HCT116 (cell line): ENCODE results near the gene AKT3.

ENCODE experiments used
- CBX3 ChIP-seq: IDR thresholded peaks from 2 replicates; pipeline ENCODE4 v1.6.1; 2012; ENCODE audit warnings: low read depth
- CTCF ChIP-seq, 3 experiments: fragments of 200-600 bp in 1 of 3; sonication (generic) in 1 of 3; IDR thresholded peaks in 2 of 3; conservative IDR thresholded peaks in 1 of 3; 2 replicates each; pipeline ENCODE4 v1.5.1; 2012 to 2017; ENCODE audit warnings: low read depth in 2 of 3, low read length in 2 of 3, antibody characterized with exemption in 1 of 3, borderline replicate concordance in 1 of 3, control low read depth in 1 of 3, mild to moderate bottlenecking in 1 of 3, mixed read lengths in 1 of 3, mixed run types in 1 of 3, moderate library complexity in 1 of 3; ENCODE audit not compliant: insufficient read depth in 1 of 3
- EGR1 ChIP-seq: IDR thresholded peaks from 2 replicates; pipeline ENCODE4 v1.6.1; 2012; ENCODE audit warnings: low read depth
- EZH2phosphoT487 ChIP-seq: fragments of 200-600 bp; IDR thresholded peaks from 2 replicates; pipeline ENCODE4 v1.6.1; 2018; ENCODE audit warnings: antibody characterized with exemption, borderline replicate concordance
- FOSL1 ChIP-seq: IDR thresholded peaks from 2 replicates; pipeline ENCODE4 v1.6.1; 2012; ENCODE audit warnings: low read depth
- JUND ChIP-seq: IDR thresholded peaks from 2 replicates; pipeline ENCODE4 v1.6.1; 2012
- MAX ChIP-seq: IDR thresholded peaks from 2 replicates; pipeline ENCODE4 v1.6.1; 2012
- POLR2A ChIP-seq: IDR thresholded peaks from 2 replicates; pipeline ENCODE4 v1.7.0; 2011; ENCODE audit warnings: borderline replicate concordance; ENCODE audit not compliant: insufficient read depth, insufficient read length; ENCODE audit errors: extremely low read depth
- POLR2AphosphoS5 ChIP-seq: IDR thresholded peaks from 2 replicates; pipeline ENCODE4 v1.6.1; 2011; ENCODE audit warnings: mild to moderate bottlenecking, low read depth, low read length, moderate library complexity
- REST ChIP-seq: IDR thresholded peaks from 2 replicates; pipeline ENCODE4 v1.6.1; 2012; ENCODE audit warnings: low read depth
- SIN3A ChIP-seq: IDR thresholded peaks from 2 replicates; pipeline ENCODE4 v1.6.1; 2012; ENCODE audit warnings: low read depth
- SP1 ChIP-seq: IDR thresholded peaks from 2 replicates; pipeline ENCODE4 v1.6.1; 2012; ENCODE audit warnings: low read depth
- TCF7L2 ChIP-seq: IDR thresholded peaks from 2 replicates; pipeline ENCODE4 v1.7.0; 2011; ENCODE audit warnings: borderline replicate concordance, inconsistent platforms; ENCODE audit not compliant: insufficient read depth, insufficient read length; ENCODE audit errors: extremely low read depth
- ZNF274 ChIP-seq: fragments of 200-500 bp; sonication (Bioruptor generic); IDR thresholded peaks from 2 replicates; pipeline ENCODE4 v1.6.1; 2014; ENCODE audit warnings: mild to moderate bottlenecking, low read depth, low read length, inconsistent platforms

GRCh38 chr1:243837907-243838535, 12.0 kb downstream of the AKT3 start:
- TF ChIP-seq CTCF (IDR thresholded peaks at IDR 0.05 in 2 of 3, conservative IDR thresholded peaks at IDR 0.05 in 1 of 3; ENCODE audit: borderline replicate concordance in 1 of 3, insufficient read depth in 1 of 3, low read depth in 2 of 3, low read length in 2 of 3), result no peak
- TF ChIP-seq REST, result no peak
- TF ChIP-seq POLR2AphosphoS5, result no peak
- no peak for TF ChIP-seq MAX
- no peak for TF ChIP-seq POLR2A
- TF ChIP-seq JUND, result no peak
- no peak for TF ChIP-seq CBX3
- no peak for TF ChIP-seq EGR1
- no peak for TF ChIP-seq EZH2phosphoT487
- TF ChIP-seq TCF7L2, result no peak
- TF ChIP-seq ZNF274, result no peak
- no peak for TF ChIP-seq SP1
- TF ChIP-seq SIN3A, result no peak
- TF ChIP-seq FOSL1, result no peak
